ENCODE data around the gene ZBTB47.

Gene ZBTB47

GRCh38 chr3:42665050-42665878, 11.8 kb downstream of the ZBTB47 start:
- DNase-seq (ENCODE audit: low spot score), result no peak

DNA sequence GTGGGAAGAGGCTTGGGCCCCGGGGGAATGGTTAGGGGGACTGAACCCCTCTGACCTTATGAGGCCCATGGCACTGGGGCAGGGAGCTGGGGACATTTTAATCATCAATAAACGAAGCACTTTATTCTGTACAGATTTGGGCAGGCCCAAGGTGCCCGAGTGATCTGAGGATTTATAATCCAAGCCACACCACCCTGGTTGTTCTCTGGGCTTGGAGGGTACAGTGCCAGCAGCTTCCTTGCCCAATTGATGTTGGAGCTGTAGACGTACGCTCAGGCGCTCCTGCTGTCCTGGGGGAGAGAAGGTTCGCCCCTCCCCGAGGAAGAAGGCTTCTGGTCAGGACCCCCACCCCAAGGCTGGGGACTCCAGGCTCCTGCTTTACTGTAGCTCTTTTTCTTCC, 12.5 kb downstream of the ZBTB47 start:
- no peak for DNase-seq (ENCODE audit: low spot score)

- DNase-seq (ENCODE audit: low spot score), result no peak
Observed at GRCh38 chr3:42666577-42666998, 13.1 kb downstream of the ZBTB47 start.

GRCh38 chr3:42667096-42667522, 13.6 kb downstream of the ZBTB47 start:
- DNase-seq (ENCODE audit: low spot score), result no peak

GRCh38 chr3:42667523-42668412, 14.3 kb downstream of the ZBTB47 start:
- DNase-seq (ENCODE audit: low spot score), result no peak

DNA sequence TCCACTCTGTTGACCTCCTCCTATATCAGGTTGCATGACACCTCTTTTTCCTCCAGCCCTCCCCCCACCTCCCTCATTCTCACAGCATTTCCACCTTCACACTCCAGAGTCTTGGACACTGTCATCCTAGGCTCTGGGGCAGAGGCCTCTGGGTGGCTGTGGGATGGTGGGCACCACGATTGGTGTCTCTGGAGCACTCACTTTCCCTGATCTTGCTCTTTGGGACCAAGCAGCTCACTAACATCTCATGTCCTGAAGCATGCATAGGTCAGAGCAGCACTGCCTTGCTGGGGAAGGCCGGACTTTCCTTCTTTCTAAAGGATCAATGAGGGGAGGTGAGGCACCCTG, 14.9 kb downstream of the ZBTB47 start:
- DNase-seq (ENCODE audit: low spot score), result no peak

DNA sequence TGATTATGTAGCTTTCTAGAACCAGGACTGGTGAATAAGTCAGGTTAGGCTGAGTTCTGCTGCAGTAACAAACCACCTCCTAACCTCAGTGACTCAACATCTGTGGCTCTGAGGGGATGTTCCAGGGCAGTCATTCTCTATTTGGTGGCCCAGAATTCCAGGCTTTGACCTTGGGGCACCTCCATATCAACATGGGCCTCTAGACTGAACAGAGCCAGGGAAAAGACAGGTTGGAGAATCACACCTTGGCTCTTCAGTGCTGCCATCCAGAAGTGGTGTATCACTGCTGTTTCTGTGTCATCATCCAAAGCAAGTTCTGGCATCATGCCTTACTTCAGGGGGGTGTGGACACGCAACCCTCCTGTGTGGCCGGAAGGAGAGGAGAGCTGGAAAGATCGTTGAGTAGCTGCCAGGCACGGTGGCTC, 15.3 kb downstream of the ZBTB47 start:
- no peak for DNase-seq (ENCODE audit: low spot score)

GRCh38 chr3:42670051-42670576, 16.6 kb downstream of the ZBTB47 start:
- DNase-seq (ENCODE audit: low spot score), result no peak

- DNase-seq (ENCODE audit: low spot score), result no peak
Observed at GRCh38 chr3:42670670-42671069, 17.2 kb downstream of the ZBTB47 start.

- DNase-seq (ENCODE audit: low spot score), result no peak
Observed at GRCh38 chr3:42672515-42672914, 19.0 kb downstream of the ZBTB47 start.

DNA sequence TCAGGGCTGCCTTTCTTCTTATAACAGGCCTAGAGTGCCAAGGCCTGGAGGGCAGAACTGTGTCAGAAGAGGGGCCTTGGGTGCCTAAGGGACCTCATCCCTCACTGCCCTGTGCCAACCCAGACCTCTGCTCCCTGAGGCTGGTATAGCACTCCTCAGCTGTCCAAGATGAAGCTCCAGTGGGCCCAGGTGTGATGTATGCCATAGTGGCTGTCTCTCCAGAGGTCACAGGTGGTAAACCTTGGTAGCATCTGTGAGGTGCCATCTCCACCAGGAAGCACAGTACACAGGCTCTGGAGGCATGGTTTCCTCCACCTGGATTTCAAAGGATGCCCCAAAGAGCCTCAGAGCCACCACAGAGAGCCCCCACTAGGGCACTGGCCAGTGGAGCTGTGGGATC, 19.6 kb downstream of the ZBTB47 start:
- DNase-seq (ENCODE audit: low spot score), result no peak

DNA sequence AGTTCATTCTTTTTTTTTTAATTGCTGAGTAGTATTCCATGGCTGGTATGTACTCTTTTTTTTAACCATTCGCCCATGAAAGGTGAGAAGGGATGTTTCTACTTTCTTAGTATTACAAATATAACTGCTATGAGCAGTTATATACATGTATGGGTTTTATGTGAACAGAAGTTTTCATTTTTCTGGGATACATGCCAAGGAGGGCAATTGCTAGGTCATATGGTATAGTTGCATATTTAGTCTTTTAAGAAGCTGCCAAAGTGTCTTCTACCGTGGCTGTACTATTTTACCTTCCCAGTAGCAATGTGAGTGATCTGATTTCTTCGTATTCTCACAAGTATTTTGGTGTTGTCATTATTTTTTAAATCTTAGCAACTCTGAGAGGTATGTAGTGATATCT, 20.6 kb downstream of the ZBTB47 start:
- DNase-seq (ENCODE audit: low spot score), result no peak

DNA sequence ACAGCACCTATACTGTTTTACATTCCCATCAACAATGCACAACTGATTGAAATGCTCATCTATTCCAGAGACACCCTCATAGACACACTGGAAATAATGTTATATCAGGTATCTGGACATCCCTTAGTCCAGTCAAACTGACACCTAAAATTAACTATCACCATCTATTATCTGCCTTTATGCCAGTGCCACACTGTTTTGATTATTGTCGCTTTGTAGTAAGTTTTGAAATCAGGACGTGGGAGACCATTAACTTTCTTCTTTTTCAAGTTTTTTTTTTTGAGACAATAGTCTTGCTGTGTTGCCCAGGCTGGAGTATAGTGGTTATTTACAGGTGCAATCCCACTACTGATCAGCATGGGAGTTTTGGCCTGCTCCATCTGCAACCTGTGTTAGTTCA, 22.4 kb downstream of the ZBTB47 start:
- no peak for DNase-seq (ENCODE audit: low spot score)

DNA sequence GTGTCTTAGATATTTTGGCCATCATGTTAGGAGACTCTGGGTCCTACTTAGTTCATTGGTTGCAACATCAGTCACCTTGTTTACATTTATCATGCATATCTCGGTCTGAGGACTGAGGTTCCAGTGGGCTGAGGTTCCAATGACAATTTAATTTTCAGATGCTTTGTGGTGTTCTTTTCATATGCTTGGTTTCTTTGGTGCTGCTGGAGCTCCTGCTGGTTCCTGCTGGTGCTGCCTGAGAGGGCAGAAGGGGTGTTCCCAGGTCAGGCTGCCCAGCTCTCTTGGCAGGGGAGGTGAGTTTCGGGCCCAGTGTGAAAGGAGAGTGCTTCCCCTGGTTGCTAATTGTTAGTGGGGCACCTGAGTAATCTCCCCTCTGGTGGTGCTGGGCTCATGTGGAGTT, 24.9 kb downstream of the ZBTB47 start:
- DNase-seq (ENCODE audit: low spot score), result no peak

GRCh38 chr3:42680271-42680670, 26.8 kb downstream of the ZBTB47 start:
- DNase-seq (ENCODE audit: low spot score), result no peak

DNA sequence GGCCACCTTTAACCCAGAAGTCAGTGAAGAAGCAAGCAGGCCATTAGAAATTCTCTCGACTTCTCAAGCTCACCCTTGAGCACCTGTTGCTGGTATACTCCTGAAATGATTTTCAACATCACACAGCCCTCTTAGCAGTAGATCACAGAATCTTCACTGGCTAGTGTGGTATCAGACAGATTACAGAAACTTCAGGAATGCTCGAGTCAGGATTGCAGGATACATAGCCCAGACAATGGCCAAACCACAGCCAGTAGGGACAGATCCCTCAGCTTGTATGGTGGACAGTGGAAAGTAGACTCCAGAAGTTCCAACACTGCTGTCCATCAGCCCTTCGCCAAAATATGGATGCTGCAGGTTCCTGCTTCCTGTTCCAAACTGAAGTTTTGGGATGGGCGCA, 27.3 kb downstream of the ZBTB47 start:
- no peak for DNase-seq (ENCODE audit: low spot score)

- DNase-seq (ENCODE audit: low spot score), result no peak
Observed at GRCh38 chr3:42681361-42682038, 28.0 kb downstream of the ZBTB47 start.

DNA sequence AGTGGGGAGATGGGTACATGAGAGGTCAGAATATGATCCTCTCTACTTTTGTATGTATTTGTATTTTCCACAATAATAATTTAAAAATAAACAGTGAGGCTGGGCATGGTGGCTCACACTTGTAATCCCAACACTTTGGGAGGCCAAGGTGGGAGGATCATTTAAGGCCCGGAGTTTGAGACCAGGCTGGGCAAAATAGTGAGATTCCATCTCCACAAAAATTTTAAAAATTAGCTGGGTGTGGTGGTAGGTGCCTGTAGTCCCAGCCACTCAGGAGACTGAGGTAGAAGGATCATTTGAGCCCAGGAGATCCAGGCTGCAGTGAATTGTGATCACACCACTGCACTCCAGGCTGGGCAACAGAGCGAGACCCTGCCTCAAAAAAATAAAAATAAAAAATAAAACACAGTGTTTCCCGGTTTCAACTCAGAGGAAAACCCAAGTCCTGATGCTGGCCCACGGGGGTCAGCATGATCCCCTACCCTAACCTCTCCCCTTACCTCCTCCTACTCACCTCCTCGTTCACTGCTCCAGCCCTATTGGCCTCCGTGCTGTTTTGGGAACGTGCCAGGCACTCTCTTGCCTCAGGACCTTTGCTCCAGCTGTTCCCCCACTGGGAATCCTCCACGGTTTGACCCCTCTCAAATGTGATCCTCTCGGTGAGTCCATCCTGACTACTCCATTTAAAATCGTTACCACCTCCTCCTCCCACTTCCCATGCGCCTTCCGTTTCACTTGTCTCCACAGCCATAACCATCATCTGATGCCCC, 29.0 kb downstream of the ZBTB47 start:
- no peak for DNase-seq (ENCODE audit: low spot score)

DNA sequence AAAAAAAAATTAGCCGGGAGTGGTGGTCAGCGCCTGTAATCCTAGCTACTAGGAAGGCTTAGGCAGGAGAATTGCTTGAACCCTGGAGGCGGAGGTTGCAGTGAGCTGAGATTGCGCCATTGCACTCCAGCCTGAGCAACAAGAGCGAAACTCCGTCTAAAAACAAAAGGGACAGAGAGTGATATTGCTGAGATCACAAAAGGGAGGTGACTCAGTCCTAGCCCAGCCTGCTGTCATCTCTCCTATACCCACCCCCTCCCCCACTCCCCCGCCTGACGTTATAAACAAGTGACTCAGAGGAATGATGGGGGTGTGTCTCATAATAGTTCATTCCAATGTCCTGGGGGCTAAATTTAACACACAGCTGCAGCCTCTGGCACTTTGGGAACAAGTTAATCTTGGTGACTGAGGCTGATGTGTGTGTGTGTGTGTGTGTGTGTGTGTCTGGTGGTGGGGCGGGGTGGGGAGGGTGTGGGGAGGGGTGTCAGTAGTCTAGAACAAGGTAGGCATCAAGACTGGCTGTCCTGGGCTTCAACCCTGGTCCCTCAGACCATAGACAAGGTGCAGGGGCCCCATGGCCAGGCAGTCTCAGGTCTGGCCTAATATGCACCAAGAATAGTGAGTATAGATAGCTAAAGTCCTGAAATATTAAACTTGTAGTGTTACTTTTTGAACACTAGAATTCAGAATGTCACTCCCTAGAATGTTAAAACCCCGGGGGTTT, 30.5 kb downstream of the ZBTB47 start:
- DNase-seq (ENCODE audit: low spot score), result no peak

GRCh38 chr3:42684632-42685362, 31.3 kb downstream of the ZBTB47 start:
- no peak for DNase-seq (ENCODE audit: low spot score)

All from hematopoietic multipotent progenitor cell treated with erythropoietin and hydrocortisone succinate and interleukin-3 and kit ligand, for 17 days (in vitro differentiated cells).